GM21447 (cell line): ENCODE results near the gene BCL11B.

Experiments used
- ATAC-seq: cut with Tn5 transposase; IDR thresholded peaks from one replicate; pipeline ENCODE4 v1.9.1; 2021; ENCODE audit not compliant: unreplicated experiment

Gene BCL11B

GRCh38 chr14:99287269-99287942 is 15.4 kb upstream of the BCL11B start:
- peak; percentile 84 for ATAC-seq

GRCh38 chr14:99286761-99287160 is 14.8 kb upstream of the BCL11B start:
- ATAC-seq = peak; percentile 69

- no peak for ATAC-seq
Observed at GRCh38 chr14:99284254-99285004, 12.4 kb upstream of the BCL11B start.

- no peak for ATAC-seq
Observed at GRCh38 chr14:99282261-99283050, 10.5 kb upstream of the BCL11B start.

GRCh38 chr14:99281396-99281795 is 9.4 kb upstream of the BCL11B start:
- ATAC-seq = no peak

- no peak for ATAC-seq
Observed at GRCh38 chr14:99280852-99281251, 8.9 kb upstream of the BCL11B start.

GRCh38 chr14:99280066-99280731 is 8.2 kb upstream of the BCL11B start:
- ATAC-seq = no peak

- no peak for ATAC-seq
Observed at GRCh38 chr14:99278836-99279235, 6.8 kb upstream of the BCL11B start.

- no peak for ATAC-seq
Observed at GRCh38 chr14:99277530-99277929, 5.5 kb upstream of the BCL11B start.

- ATAC-seq = no peak
Observed at GRCh38 chr14:99276482-99276881, 4.5 kb upstream of the BCL11B start.

- no peak for ATAC-seq
Observed at GRCh38 chr14:99275222-99275584, 3.2 kb upstream of the BCL11B start.

GRCh38 chr14:99274346-99275221 is 2.6 kb upstream of the BCL11B start:
- no peak for ATAC-seq

GRCh38 chr14:99273766-99274345 is 1.9 kb upstream of the BCL11B start:
- no peak for ATAC-seq

GRCh38 chr14:99272899-99273765 is 1.1 kb upstream of the BCL11B start:
- no peak for ATAC-seq

- ATAC-seq = no peak
Observed at GRCh38 chr14:99272632-99272898, 568 bp upstream of the BCL11B start.

GRCh38 chr14:99271221-99271941 is 616 bp downstream of the BCL11B start:
- no peak for ATAC-seq

GRCh38 chr14:99270458-99271220 is 1.4 kb downstream of the BCL11B start:
- ATAC-seq = no peak
